HL-60/S4 treated with retinoic acid at 250 ng/mL for 4 days and 3 days (cell line): ENCODE measurements around the gene NAA25.
"Not testable (repeated sequence)": the region's sequence is repeated elsewhere in the genome, so short reads cannot be mapped to it uniquely, and the experiment has no call there.

Source experiments
- in situ Hi-C: fragments of 300-500 bp; cut with MboI; formaldehyde crosslinking; loops from 2 replicates; pipeline ENCODE4 v1.7.0; 2022; ENCODE audit warnings: low sequenced_read_pairs

NAA25 gene

GRCh38 chr12:112117685-112118084 lies 9.1 kb upstream of the NAA25 start:
- in situ Hi-C loops = no loop called here

DNA sequence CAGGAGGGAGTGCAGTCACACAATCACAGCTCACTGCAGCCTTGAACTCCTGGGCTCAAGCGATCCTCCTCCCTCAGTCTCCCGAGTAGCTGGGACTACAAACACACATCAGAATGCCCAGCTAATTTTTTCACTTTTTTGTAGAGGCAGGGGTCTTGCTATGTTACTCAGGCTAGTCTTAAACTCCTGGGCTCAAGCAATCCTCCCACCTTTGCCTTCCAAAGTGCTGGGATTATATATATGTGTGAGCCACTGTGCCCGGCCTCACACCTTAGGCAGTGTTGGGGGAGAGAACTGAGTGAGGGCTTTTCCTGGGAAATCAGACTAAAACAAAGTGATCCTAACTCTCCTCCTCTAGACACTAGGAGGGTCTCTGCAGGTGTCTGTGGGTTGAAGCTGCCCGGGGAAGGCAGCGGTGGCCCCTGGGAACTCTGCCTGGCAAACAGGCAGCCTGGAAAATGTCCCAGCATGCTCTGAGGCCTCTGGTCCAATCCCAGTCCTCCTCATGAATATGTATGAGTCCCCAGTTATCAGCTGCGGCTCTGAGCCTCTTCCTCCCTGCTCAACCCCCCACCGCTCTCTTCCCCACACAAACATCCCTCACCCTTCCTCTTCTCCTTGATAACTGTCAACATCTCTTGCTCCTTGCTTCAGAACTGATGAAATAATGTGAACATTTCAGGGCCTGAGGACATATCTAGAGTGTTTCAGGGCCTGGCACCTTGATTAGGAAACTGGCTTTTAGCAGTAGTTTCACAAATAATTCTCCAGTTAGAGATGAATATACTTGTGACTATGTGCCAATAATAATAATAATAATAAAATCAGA lies 7.9 kb upstream of the NAA25 start:
- in situ Hi-C loops = no loop called here

GRCh38 chr12:112115259-112116045 lies 6.9 kb upstream of the NAA25 start:
- in situ Hi-C loops = no loop called here

DNA sequence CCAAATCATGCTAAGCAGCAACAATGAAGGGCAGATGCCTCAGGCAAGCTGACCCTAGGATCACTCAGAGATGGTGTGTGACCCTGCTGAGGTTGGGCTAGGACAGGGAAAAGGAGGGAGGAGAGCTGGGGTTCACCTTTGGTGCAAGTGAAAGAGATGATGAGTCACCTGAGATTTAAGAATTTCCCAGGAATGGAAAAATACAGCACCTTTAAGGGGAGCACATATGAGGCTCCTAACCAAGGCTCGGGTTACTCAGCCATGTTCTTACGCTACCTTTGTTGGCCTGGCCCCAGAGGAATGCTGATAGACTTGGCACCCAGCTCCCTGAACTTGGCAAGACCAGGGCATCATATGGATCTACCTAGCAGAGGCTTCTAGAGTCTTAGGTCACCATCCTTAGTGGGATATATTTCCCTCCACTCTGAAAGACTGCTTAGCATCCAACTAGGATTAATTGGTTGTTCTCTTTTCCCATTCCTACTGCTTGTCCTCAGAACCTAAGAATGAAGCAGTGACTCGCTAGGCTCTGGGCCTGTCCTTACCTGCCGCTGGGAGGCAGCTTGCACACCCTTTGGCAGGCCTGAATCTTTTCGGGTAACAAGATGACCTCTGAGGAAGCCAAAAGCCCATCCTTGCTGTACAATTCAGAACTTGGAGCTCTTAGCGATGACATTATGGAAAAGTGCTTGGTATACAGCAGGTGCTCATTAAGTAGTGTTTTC lies 4.0 kb upstream of the NAA25 start:
- in situ Hi-C loops = no loop called here

DNA sequence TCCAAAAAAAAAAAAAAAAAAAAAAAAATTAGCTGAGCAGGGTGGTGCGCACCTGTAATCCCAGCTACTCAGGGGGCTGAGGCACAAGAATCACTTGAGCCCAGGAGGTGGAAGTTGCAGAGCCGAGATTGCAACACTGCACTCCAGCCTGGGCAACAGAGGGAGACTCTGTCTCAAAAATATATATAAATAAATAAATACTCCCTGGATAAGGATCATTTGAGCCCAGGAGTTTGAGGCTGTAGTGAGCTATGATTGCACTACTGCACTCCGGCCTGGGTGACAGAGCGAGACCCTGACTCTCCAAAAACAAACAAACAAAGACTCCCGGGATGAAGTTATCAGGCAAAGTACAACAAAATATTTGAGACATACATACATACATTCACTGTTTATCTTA lies 3.3 kb upstream of the NAA25 start:
- in situ Hi-C loops = no loop called here

- in situ Hi-C loops = not testable (repeated sequence)
Observed at GRCh38 chr12:112110787-112111662, 2.4 kb upstream of the NAA25 start.

- in situ Hi-C loops = no loop called here
Observed at GRCh38 chr12:112107306-112108201, 1.0 kb downstream of the NAA25 start.

DNA sequence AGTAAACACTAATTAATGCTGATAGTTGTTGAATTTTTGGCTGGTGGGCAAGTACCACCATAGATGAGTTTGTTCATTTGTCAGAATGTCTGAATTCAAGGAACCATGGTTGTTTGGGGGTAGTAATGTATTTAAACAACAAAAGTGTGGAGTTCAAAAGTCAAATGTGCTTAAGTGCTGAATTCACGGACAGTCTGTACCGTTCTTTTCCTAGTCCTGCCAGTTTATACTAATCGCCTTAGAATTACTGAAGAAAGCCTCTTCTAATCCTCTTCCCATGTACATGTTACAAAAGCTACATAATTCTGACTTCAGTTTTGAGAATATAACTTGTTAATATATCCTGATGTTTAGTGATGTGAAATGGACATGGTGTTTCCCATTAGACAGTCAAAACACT lies 2.7 kb downstream of the NAA25 start:
- in situ Hi-C loops = no loop called here

GRCh38 chr12:112103758-112104503 lies 4.7 kb downstream of the NAA25 start:
- in situ Hi-C loops = no loop called here

GRCh38 chr12:112102746-112103145 lies 5.8 kb downstream of the NAA25 start:
- in situ Hi-C loops = not testable (repeated sequence)

- in situ Hi-C loops = no loop called here
Observed at GRCh38 chr12:112102127-112102526, 6.5 kb downstream of the NAA25 start.

DNA sequence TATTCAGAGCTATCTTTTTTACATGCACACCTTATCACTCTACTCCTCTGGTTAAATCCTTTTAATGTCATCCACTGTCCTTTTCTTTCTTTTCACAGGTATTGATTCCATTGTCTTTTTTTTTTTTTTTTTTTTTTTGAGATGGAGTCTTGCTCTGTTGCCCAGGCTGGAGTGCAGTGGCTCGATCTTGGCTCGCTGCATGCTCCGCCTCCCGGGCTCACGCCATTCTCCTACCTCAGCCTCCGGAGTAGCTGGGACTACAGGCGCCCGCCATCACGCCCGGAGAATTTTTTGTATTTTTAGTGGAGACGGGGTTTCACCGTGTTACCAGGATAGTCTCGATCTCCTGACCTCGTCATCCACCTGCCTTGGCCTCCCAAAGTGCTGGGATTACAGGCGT lies 8.1 kb downstream of the NAA25 start:
- in situ Hi-C loops = not testable (repeated sequence)

GRCh38 chr12:112097641-112098040 lies 10.9 kb downstream of the NAA25 start:
- in situ Hi-C loops = no loop called here

- in situ Hi-C loops = no loop called here
Observed at GRCh38 chr12:112096667-112097066, 11.9 kb downstream of the NAA25 start.

GRCh38 chr12:112096070-112096469 lies 12.5 kb downstream of the NAA25 start:
- in situ Hi-C loops = no loop called here

GRCh38 chr12:112091563-112091962 lies 17.0 kb downstream of the NAA25 start:
- in situ Hi-C loops = no loop called here

DNA sequence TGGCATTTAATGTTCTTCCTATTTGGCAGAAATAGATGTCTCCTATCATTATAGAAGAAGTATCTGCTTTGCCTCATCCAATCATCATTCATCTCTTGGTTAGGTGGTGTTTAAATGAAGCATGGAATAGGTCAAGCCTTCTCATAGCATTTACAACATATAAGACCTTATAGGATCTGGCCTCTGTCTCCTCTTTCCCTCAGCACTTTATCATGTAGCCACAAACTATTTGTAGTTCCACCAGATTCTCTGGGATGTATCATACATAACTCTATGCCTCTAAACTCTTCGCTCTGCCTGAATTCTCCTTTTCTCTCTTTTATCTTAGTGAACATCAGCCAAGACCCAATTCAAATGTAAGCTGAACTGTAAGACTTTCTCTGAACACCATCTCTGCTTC lies 20.7 kb downstream of the NAA25 start:
- in situ Hi-C loops = no loop called here

- in situ Hi-C loops = no loop called here
Observed at GRCh38 chr12:112087055-112087850, 21.3 kb downstream of the NAA25 start.
